NOMO-1 treated with DMSO at 0.1 percent for 48 hours (cell line): Measurements from ENCODE around the gene TTLL10.
"Not testable (repeated sequence)": the region's sequence is repeated elsewhere in the genome, so short reads cannot be mapped to it uniquely, and the experiment has no call there.

Experiments used
- DNase-seq: peaks from one replicate; lab custom pipeline; 2025; ENCODE audit not compliant: unreplicated experiment; lab: John Stamatoyannopoulos, UW

TTLL10 gene

GRCh38 chr1:1141244-1141910 is 32.3 kb upstream of the TTLL10 start:
- no peak for DNase-seq

GRCh38 chr1:1141911-1142250 is 31.8 kb upstream of the TTLL10 start:
- DNase-seq = no peak

GRCh38 chr1:1142352-1142751 is 31.3 kb upstream of the TTLL10 start:
- not testable (repeated sequence) for DNase-seq

- no peak for DNase-seq
These were observed 30.8 kb upstream of the TTLL10 start for GRCh38 chr1:1142844-1143243.

GRCh38 chr1:1143636-1144035 is 30.0 kb upstream of the TTLL10 start:
- no peak for DNase-seq

GRCh38 chr1:1144122-1144842 is 29.4 kb upstream of the TTLL10 start:
- DNase-seq = peak; percentile 67

- no peak for DNase-seq
These were observed 28.7 kb upstream of the TTLL10 start for GRCh38 chr1:1144843-1145546.

- no peak for DNase-seq
These were observed 28.1 kb upstream of the TTLL10 start for GRCh38 chr1:1145547-1145914.

GRCh38 chr1:1146026-1146425 is 27.7 kb upstream of the TTLL10 start:
- no peak for DNase-seq

- DNase-seq = no peak
These were observed 27.1 kb upstream of the TTLL10 start for GRCh38 chr1:1146596-1146995.

- DNase-seq = no peak
These were observed 25.6 kb upstream of the TTLL10 start for GRCh38 chr1:1148061-1148460.

GRCh38 chr1:1148569-1148968 is 25.1 kb upstream of the TTLL10 start:
- DNase-seq = no peak

GRCh38 chr1:1149416-1149815 is 24.3 kb upstream of the TTLL10 start:
- no peak for DNase-seq

- DNase-seq = no peak
These were observed 23.6 kb upstream of the TTLL10 start for GRCh38 chr1:1150100-1150499.

GRCh38 chr1:1151306-1151705 is 22.4 kb upstream of the TTLL10 start:
- DNase-seq = no peak

- not testable (repeated sequence) for DNase-seq
These were observed 21.2 kb upstream of the TTLL10 start for GRCh38 chr1:1152431-1152830.

GRCh38 chr1:1153215-1153614 is 20.5 kb upstream of the TTLL10 start:
- not testable (repeated sequence) for DNase-seq

GRCh38 chr1:1153874-1154273 is 19.8 kb upstream of the TTLL10 start:
- no peak for DNase-seq

GRCh38 chr1:1155258-1155657 is 18.4 kb upstream of the TTLL10 start:
- no peak for DNase-seq

- no peak for DNase-seq
These were observed 17.3 kb upstream of the TTLL10 start for GRCh38 chr1:1156140-1157032.

- DNase-seq = no peak
These were observed 16.7 kb upstream of the TTLL10 start for GRCh38 chr1:1157033-1157365.
